ENCODE data around the gene AQP2. TPM values are rescaled to one million over a fixed set of nuclear protein-coding genes. Genes with fewer than 3 reads are reported as not detected.

AQP2 gene
- total RNA-seq, 3 donors from 2014 or later (not counting 1 experiment from before 2014, with no cell fraction given): not detected

DNA sequence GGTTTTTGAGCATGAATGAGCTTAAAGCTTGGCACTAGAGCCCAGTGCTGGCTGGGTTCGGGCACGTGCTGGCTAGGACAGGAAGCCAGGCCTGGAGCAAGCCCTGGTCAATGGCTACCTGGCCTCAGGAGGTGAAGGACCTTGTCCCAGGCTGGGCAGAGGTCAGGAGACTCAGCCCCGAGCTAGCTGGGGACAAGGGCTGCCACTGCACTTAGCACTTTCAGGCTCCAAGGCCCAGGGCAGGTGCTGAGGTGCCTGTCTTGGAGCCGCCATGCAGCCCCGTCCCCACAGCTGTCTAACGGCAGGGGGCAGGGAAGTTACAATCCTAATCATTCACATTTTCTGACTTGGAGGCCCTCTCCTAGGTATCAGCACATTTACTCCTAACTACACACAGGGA is 17.9 kb downstream of the AQP2 start:
- Histone ChIP-seq H3K36me3 (ENCODE audit: control insufficient read depth, insufficient read depth, low read length) (no peaks in the 10 kb centered on the region), H3K27me3 (ENCODE audit: control insufficient read depth, insufficient read depth, low read length) (peaks cover 4% of the 10 kb centered on the region), H3K27ac (ENCODE audit: low read length) (no peak overlapping the region), H3K4me3 (ENCODE audit: low read length) (no peak overlapping the region), H3K4me1 (ENCODE audit: control insufficient read depth, insufficient read depth, low read length) (peaks cover 14% of the 10 kb centered on the region), H3K9me3 (ENCODE audit: control insufficient read depth, insufficient read depth, low read length) (no peaks in the 10 kb centered on the region)
- Mint-ChIP-seq H3K27me3 (ENCODE audit: low read depth in 2 of 2) (peaks cover 25% of the 10 kb centered on the region in 2 donors), H3K9me3 (no peaks in the 10 kb centered on the region), H3K4me1 (peaks cover 0 to 5% of the 10 kb centered on the region in 2 donors), H3K36me3 (no peaks in the 10 kb centered on the region), H3K27ac (no peak overlapping the region), H3K4me3 (peak overlapping the region; percentile 13)
- TF ChIP-seq, protein P1, sequence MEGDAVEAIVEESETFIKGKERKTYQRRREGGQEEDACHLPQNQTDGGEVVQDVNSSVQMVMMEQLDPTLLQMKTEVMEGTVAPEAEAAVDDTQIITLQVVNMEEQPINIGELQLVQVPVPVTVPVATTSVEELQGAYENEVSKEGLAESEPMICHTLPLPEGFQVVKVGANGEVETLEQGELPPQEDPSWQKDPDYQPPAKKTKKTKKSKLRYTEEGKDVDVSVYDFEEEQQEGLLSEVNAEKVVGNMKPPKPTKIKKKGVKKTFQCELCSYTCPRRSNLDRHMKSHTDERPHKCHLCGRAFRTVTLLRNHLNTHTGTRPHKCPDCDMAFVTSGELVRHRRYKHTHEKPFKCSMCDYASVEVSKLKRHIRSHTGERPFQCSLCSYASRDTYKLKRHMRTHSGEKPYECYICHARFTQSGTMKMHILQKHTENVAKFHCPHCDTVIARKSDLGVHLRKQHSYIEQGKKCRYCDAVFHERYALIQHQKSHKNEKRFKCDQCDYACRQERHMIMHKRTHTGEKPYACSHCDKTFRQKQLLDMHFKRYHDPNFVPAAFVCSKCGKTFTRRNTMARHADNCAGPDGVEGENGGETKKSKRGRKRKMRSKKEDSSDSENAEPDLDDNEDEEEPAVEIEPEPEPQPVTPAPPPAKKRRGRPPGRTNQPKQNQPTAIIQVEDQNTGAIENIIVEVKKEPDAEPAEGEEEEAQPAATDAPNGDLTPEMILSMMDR (IDR thresholded peaks at IDR 0.05): no peak
- ATAC-seq (no peak), DNase-seq (no peak)
- WGBS (ENCODE audit: insufficient coverage): 92% methylated on average over 6 of the region's 6 CpGs
- intact Hi-C loops (cut with micrococcal nuclease): loop anchor here (5.0 kb wide), 1 partner anchor 104 kb away; no protein-coding TSS in a partner anchor

DNA sequence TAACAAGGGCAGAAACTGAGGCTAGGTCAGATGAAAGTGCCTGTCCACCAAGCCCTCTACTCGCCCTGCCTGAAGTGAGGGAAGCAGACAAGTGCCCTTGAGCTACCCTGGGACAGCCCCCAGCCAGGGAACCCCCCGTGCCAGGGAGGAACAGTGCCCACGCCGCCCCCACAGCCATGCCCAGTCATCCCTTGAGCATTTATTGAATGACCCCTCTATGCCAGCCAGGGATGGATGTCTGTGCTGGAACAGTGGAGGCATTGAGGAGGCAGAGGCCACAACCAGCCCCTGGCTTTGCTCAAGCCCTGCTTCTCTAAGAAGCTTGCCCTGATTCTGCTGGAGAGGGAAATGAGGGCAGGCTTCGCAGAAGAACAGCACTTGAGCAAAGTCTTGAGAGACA is 18.5 kb downstream of the AQP2 start:
- Mint-ChIP-seq H3K4me3 (no peak overlapping the region), H3K4me1 (peaks cover 0 to 5% of the 10 kb centered on the region in 2 donors), H3K36me3 (no peaks in the 10 kb centered on the region), H3K9me3 (no peaks in the 10 kb centered on the region), H3K27ac (no peak overlapping the region), H3K27me3 (ENCODE audit: low read depth in 2 of 2) (peaks cover 19 to 24% of the 10 kb centered on the region in 2 donors)
- no peak for ATAC-seq
- no peak for DNase-seq
- H3K4me3 ChIP-seq (ENCODE audit: low read length): no peak overlapping the region
- 73% methylated on average over 5 of the region's 5 CpGs for WGBS (ENCODE audit: insufficient coverage)
- peaks cover 14% of the 10 kb centered on the region for H3K4me1 ChIP-seq (ENCODE audit: control insufficient read depth, insufficient read depth, low read length)
- intact Hi-C loops (cut with micrococcal nuclease): loop anchor here (5.0 kb wide), 1 partner anchor 103 kb away; no protein-coding TSS in a partner anchor
- peaks cover 4% of the 10 kb centered on the region for H3K27me3 ChIP-seq (ENCODE audit: control insufficient read depth, insufficient read depth, low read length)
- H3K36me3 ChIP-seq (ENCODE audit: control insufficient read depth, insufficient read depth, low read length): no peaks in the 10 kb centered on the region
- no peaks in the 10 kb centered on the region for H3K9me3 ChIP-seq (ENCODE audit: control insufficient read depth, insufficient read depth, low read length)
- TF ChIP-seq, protein P1 (IDR thresholded peaks at IDR 0.05): no peak
- no peak overlapping the region for H3K27ac ChIP-seq (ENCODE audit: low read length)

DNA sequence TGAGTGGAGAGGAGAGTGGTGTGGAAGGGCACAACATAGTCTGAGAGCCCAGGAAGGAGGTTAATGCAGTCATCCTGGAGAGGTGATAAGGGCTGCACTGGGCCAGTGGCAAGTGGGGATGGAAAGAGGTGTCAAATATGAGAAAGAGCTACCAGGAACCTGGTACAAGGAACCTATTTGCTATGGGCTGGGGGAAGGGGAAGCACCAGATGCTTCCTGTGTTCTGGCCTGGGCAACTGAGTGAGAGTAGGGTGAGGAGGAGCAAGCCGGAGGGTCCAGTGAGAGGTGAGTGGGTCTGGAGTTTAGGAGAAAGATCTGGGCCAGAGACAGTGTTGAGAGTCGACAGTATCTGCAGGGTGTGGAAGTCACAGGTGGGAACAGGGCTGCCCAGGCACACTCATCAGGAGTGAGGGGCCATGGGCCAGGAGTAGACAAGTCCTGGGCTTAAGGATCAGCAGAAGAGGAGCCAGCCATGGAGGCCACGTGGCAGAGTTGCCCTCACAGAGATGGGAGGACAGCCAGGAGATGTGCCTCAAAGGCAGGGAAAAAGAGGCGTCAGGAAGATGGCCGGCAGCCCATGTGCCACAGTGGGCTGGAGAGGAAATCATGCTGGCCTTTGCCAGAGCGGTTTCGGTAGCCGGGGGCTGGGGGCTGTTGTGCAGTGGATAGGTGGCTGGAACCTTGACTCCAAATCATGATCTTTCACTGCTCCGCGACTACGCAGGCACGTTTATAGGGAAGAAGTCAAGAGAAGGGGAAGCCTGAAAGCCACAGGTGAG is 19.3 kb downstream of the AQP2 start:
- intact Hi-C loops (cut with micrococcal nuclease): loop anchor here (5.0 kb wide), 1 partner anchor 102 kb away; no protein-coding TSS in a partner anchor
- H3K4me3 Mint-ChIP-seq: no peak overlapping the region
- H3K9me3 ChIP-seq (ENCODE audit: control insufficient read depth, insufficient read depth, low read length): no peaks in the 10 kb centered on the region
- ATAC-seq: no peak
- TF ChIP-seq, protein P1 (IDR thresholded peaks at IDR 0.05): no peak
- H3K27me3 ChIP-seq (ENCODE audit: control insufficient read depth, insufficient read depth, low read length): peaks cover 4% of the 10 kb centered on the region
- H3K36me3 ChIP-seq (ENCODE audit: control insufficient read depth, insufficient read depth, low read length): no peaks in the 10 kb centered on the region
- H3K4me1 ChIP-seq (ENCODE audit: control insufficient read depth, insufficient read depth, low read length): peaks cover 14% of the 10 kb centered on the region
- H3K4me1 Mint-ChIP-seq: peaks cover 0 to 5% of the 10 kb centered on the region in 2 donors
- H3K36me3 Mint-ChIP-seq: no peaks in the 10 kb centered on the region
- H3K27ac ChIP-seq (ENCODE audit: low read length): no peak overlapping the region
- no peak overlapping the region for H3K27ac Mint-ChIP-seq
- DNase-seq: no peak
- no peaks in the 10 kb centered on the region for H3K9me3 Mint-ChIP-seq
- H3K4me3 ChIP-seq (ENCODE audit: low read length): no peak overlapping the region
- peaks cover 12 to 16% of the 10 kb centered on the region in 2 donors for H3K27me3 Mint-ChIP-seq (ENCODE audit: low read depth in 2 of 2)
- 74% methylated on average over 12 of the region's 12 CpGs for WGBS (ENCODE audit: insufficient coverage)
